Subcutaneous abdominal adipose tissue (tissue), 5 donors: ENCODE results near the gene TUFT1.
"Not testable (repeated sequence)": the region's sequence is repeated elsewhere in the genome, so short reads cannot be mapped to it uniquely, and the experiment has no call there.

Experiments used
- H3K27ac ChIP-seq: one replicate; pipeline ENCODE4 v1.7.0; 2013; ENCODE audit warnings: low read depth, mild to moderate bottlenecking, inconsistent platforms, low read length, moderate library complexity
- H3K27me3 ChIP-seq, 5 donors: one replicate each; pipeline ENCODE4 v1.7.0; 2013; ENCODE audit warnings: low read length in 5 of 5, inconsistent platforms in 1 of 5; ENCODE audit not compliant: control insufficient read depth in 5 of 5, insufficient read depth in 4 of 5
- H3K36me3 ChIP-seq, 5 donors: one replicate each; pipeline ENCODE4 v1.7.0; 2013; ENCODE audit warnings: low read length in 5 of 5; ENCODE audit not compliant: control insufficient read depth in 5 of 5, insufficient read depth in 5 of 5
- H3K4me1 ChIP-seq, 5 donors: one replicate each; pipeline ENCODE4 v1.7.0; 2013; ENCODE audit warnings: low read length in 5 of 5, mild to moderate bottlenecking in 3 of 5, moderate library complexity in 1 of 5; ENCODE audit not compliant: control insufficient read depth in 5 of 5, insufficient read depth in 5 of 5
- H3K4me3 ChIP-seq, 5 donors: one replicate each; pipeline ENCODE4 v1.7.0; 2013; ENCODE audit warnings: low read length in 5 of 5, low read depth in 1 of 5
- H3K9ac ChIP-seq, 5 donors: one replicate each; pipeline ENCODE4 v1.7.0; 2013; ENCODE audit warnings: low read length in 5 of 5, mild to moderate bottlenecking in 4 of 5, moderate library complexity in 3 of 5
- H3K9me3 ChIP-seq, 5 donors: one replicate each; pipeline ENCODE4 v1.7.0; 2013; ENCODE audit warnings: low read length in 5 of 5; ENCODE audit not compliant: control insufficient read depth in 5 of 5
- donor health status: healthy.
- donor health status: healthy.
- donor health status: healthy.
- donor health status: healthy.
- donor health status: healthy.

Gene TUFT1

DNA sequence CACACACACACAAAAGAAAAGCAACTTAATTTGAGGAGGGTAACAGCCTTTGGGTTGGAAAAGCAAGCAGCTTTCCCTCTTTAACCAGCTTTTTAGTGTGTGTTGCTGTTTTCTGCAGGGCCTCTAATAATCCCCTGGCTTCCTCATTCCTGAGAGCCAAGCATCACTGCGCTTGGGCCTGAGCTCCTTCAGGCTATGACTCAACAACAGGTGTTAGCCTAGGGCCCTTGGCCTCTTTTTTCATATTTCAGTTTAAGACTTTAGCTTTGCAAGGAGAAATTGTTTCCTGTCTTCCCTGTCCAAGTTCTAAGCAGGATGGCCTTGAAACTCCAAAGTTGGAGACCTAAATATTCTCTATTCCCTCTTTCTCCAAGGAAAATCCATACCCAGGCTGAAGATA, 45.5 kb downstream of the TUFT1 start:
- Histone ChIP-seq H3K9me3 (peaks cover 0 to 1% (median 0%) of the 10 kb centered on the region in 5 donors), H3K4me1 (peaks cover 2 to 24% (median 17%) of the 10 kb centered on the region in 5 donors), H3K36me3 (peaks cover 3 to 17% (median 10%) of the 10 kb centered on the region in 5 donors), H3K27me3 (no peaks in the 10 kb centered on the region), H3K27ac (no peak overlapping the region), H3K9ac (no peak overlapping the region), H3K4me3 (no peak overlapping the region)

- Histone ChIP-seq H3K9me3 (peaks cover 0 to 10% (median 2%) of the 10 kb centered on the region in 5 donors), H3K27ac (no peak overlapping the region), H3K4me3 (no peak overlapping the region), H3K27me3 (no peaks in the 10 kb centered on the region), H3K9ac (no peak overlapping the region), H3K4me1 (peaks cover 0 to 5% (median 4%) of the 10 kb centered on the region in 5 donors), H3K36me3 (no peaks in the 10 kb centered on the region)
Observed at GRCh38 chr1:151590961-151591360, 50.9 kb downstream of the TUFT1 start.

- H3K9ac ChIP-seq, result peak overlapping the region in 1 of 5 donors; percentile 13
- no peaks in the 10 kb centered on the region for H3K27me3 ChIP-seq
- peak overlapping the region in 2 of 5 donors; percentile 11 to 50 for H3K4me3 ChIP-seq
- no peaks in the 10 kb centered on the region for H3K36me3 ChIP-seq
- no peak overlapping the region for H3K27ac ChIP-seq
- peaks cover 0 to 5% (median 4%) of the 10 kb centered on the region in 5 donors for H3K4me1 ChIP-seq
- peaks cover 0 to 10% (median 2%) of the 10 kb centered on the region in 5 donors for H3K9me3 ChIP-seq
Observed at GRCh38 chr1:151593730-151594129, 53.6 kb downstream of the TUFT1 start.

DNA sequence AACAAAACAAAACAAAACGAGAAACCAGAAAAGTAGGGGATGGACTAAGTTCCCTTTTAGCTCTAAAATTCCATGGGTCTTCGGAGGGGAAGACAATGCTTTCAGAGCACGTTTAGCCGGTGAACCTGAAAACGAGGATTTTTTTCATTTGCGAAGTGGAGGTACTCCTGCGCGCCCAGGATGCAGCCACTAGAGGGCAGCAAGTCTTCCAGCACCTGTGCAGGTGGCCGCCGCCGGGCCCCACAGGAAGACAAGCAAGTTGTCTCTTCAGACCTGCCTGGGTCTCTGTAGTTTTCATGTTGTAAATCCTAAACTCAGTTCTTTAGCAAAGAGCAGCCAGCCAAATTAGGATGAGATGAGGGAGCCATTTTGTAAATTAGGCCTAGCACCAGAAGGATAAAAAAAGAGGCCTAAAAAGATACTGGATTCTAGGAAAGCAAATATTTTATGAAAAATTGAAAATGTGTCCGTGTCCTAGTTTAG, 54.1 kb downstream of the TUFT1 start:
- Histone ChIP-seq H3K4me1 (peaks cover 0 to 5% (median 4%) of the 10 kb centered on the region in 5 donors), H3K4me3 (peak overlapping the region in 2 of 5 donors; percentile 11 to 50), H3K27me3 (no peaks in the 10 kb centered on the region), H3K9me3 (peaks cover 0 to 10% (median 2%) of the 10 kb centered on the region in 5 donors), H3K36me3 (no peaks in the 10 kb centered on the region), H3K27ac (no peak overlapping the region), H3K9ac (peak overlapping the region in 1 of 5 donors; percentile 13)

DNA sequence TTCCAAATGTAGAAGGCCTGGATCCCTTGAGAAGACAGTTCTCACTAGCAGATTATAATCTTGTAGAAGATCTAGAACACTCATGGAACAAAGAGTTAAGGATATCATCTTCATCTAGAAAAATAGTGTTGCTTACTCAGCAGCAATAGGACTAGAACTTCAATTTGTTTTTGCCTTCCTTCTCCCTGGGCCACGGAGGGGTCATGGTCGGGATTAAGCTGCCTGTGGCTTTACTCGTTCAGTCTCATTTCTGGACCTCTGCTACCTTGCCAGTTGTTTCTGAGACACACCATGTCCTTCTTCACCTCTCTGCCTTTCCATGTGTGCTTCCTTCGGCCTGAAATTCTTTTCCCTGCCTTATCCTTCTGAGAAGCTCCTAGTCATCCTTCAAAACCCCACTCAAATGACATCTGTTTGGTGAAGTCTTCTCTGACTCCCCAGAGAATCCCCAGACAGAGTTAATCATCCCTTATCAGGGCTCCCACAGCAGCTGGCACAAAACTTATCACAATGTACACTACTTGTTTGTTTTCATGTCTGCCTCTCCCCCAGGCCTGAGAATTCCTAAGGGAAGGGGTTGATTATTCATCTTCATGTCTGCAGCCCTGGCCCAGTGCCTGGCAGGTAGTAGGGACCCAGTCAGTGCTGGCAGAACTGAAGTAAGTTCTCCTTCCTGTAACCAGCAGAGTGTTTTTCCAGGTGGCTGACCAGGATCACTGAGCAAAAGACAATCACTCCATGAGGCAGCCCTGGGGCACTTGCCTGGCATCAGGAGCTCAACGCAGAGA, 56.3 kb downstream of the TUFT1 start:
- peaks cover 0 to 5% (median 4%) of the 10 kb centered on the region in 5 donors for H3K4me1 ChIP-seq
- H3K9ac ChIP-seq, result no peak overlapping the region
- no peak overlapping the region for H3K4me3 ChIP-seq
- H3K9me3 ChIP-seq, result peaks cover 0 to 1% (median 0%) of the 10 kb centered on the region in 5 donors
- H3K27me3 ChIP-seq, result no peaks in the 10 kb centered on the region
- H3K27ac ChIP-seq, result no peak overlapping the region
- no peaks in the 10 kb centered on the region for H3K36me3 ChIP-seq

DNA sequence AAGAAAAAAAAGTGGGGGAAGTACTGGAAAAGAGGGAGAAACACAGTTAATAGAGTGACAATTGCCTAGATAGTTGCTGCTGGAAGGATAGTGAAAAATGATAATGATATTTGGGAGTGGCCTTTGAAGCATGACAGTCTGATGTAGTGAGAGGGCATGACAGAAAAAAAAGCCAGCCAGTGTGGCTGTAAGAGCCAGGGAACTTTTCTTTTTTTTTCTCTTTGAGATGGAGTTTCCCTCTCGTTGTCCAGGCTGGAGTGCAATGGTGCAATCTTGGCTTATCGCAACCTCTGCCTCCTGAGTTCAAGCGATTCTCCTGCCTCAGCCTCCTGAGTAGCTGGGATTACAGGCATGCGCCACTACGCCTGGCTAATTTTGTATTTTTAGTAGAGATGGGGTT, 62.4 kb downstream of the TUFT1 start:
- not testable (repeated sequence) for H3K4me1 ChIP-seq, H3K27ac ChIP-seq, H3K9me3 ChIP-seq, H3K36me3 ChIP-seq, H3K9ac ChIP-seq, H3K27me3 ChIP-seq, H3K4me3 ChIP-seq

DNA sequence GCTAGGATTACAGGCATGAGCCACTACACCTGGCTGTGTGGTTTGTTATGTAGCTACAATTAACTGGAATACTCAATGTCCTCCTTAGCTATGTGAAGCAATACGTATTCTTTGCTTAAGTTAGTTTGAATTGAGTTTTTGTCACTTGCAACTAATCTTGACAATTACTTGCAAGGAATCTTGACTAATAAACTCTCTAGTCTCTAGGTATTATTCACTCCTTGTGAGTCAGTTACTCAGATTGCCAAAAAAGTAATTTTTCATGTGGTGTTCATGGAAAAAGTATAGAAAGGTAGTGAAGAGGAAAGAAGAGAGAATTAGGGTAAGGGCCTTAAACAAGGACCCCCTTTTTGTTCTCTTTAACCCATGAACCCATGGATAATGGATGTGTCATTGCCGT, 64.2 kb downstream of the TUFT1 start:
- Histone ChIP-seq H3K4me1 (peaks cover 2 to 6% (median 5%) of the 10 kb centered on the region in 5 donors), H3K9ac (no peak overlapping the region), H3K36me3 (no peaks in the 10 kb centered on the region), H3K9me3 (no peaks in the 10 kb centered on the region), H3K4me3 (no peak overlapping the region), H3K27ac (no peak overlapping the region), H3K27me3 (peaks cover 0 to 3% (median 0%) of the 10 kb centered on the region in 5 donors)

DNA sequence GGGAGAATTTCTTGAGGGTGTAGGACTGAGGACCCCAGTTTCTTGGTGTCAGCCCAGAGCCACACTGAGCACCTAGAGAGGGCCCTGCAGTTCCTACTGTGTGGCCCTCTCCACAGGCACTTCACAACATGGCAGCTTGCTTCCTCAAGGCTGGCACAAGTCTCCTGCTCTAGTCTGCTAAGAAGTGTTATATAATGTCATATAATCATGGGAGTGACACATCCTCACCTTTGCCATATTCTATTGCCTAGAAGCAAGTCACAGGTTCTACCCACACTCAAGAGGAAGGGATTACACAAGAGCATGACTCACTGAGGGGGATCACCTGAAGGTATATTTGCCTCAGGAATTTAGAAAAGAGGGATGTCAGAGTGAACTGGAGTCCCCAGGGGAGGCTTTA, 66.3 kb downstream of the TUFT1 start:
- H3K36me3 ChIP-seq, result no peaks in the 10 kb centered on the region
- H3K9ac ChIP-seq, result no peak overlapping the region
- H3K27me3 ChIP-seq, result peaks cover 0 to 3% (median 0%) of the 10 kb centered on the region in 5 donors
- no peak overlapping the region for H3K4me3 ChIP-seq
- peaks cover 2 to 11% (median 7%) of the 10 kb centered on the region in 5 donors for H3K4me1 ChIP-seq
- no peak overlapping the region for H3K27ac ChIP-seq
- no peaks in the 10 kb centered on the region for H3K9me3 ChIP-seq

DNA sequence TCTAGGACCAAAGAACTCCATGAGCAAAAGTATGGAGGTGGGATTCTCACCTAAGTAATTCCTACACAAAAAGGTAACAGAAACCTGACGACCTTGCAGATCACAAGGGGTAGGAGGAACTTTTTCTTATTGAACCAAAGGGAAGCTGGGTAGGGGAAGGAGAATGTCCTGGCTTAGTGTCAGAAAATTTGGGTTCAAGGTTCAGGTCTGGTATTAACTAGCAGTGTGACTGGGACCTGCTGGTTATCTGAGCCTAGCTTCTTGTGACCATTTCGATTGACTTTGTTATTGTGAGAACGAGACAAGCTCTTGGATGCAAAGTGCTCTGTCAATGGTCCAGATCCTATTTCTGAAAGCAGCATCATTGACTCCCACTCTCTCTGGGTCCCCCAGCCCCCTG, 66.7 kb downstream of the TUFT1 start:
- no peak overlapping the region for H3K27ac ChIP-seq
- peaks cover 2 to 14% (median 9%) of the 10 kb centered on the region in 5 donors for H3K4me1 ChIP-seq
- no peak overlapping the region for H3K4me3 ChIP-seq
- H3K36me3 ChIP-seq, result no peaks in the 10 kb centered on the region
- no peaks in the 10 kb centered on the region for H3K9me3 ChIP-seq
- no peak overlapping the region for H3K9ac ChIP-seq
- peaks cover 0 to 3% (median 0%) of the 10 kb centered on the region in 5 donors for H3K27me3 ChIP-seq

DNA sequence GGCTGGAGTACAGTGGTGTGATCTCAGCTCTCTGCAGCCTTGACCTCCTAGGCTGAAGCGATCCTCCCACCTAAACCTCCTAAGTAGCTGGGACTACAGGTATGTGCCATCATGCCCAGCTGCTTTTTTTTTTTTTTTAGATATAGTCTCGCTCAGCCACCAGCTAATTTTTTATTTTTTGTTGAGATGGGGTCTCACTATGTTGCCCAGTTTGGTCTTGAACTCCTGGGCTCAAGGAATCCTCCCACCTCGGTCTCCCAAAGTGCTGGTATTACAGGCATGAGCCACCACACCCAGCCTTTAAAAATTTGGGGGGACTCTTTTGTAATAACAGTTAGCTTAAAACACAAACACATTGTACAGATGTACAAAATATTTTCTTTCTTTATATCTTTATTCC, 70.0 kb downstream of the TUFT1 start:
- H3K27ac ChIP-seq, result no peak overlapping the region

More for the DNA sequence above, 70.0 kb downstream of the TUFT1 start:
- H3K36me3 ChIP-seq, result no peaks in the 10 kb centered on the region
- H3K4me3 ChIP-seq, result no peak overlapping the region
- no peaks in the 10 kb centered on the region for H3K9me3 ChIP-seq
- no peak overlapping the region for H3K9ac ChIP-seq
- H3K27me3 ChIP-seq, result no peaks in the 10 kb centered on the region
- H3K4me1 ChIP-seq, result peaks cover 3 to 28% (median 21%) of the 10 kb centered on the region in 5 donors
